Measurements from ENCODE around the gene BPIFB2. TPM values are rescaled to one million over a fixed set of nuclear protein-coding genes. Genes with fewer than 3 reads are reported as not detected.
A peak's percentile ranks its signal among the peaks of the same experiment; 100 is the strongest.

Gene BPIFB2
- total and polyA plus RNA-seq, 11 donors: not detected

GRCh38 chr20:32975698-32976674 is 31.5 kb upstream of the BPIFB2 start:
- peak overlapping the region in 5 of 12 donors; percentile 6 to 50 (median 37) for H3K27ac ChIP-seq
- DNase-seq (peak; percentile 35 to 82 (median 63)), ATAC-seq (peak; percentile 83 to 95 (median 92))
- TF ChIP-seq CTCF (IDR thresholded peaks at IDR 0.05) (no peak), POLR2A (IDR thresholded peaks at IDR 0.05) (no peak)
- H3K9me3 ChIP-seq: peaks cover 0 to 5% (median 0%) of the 10 kb centered on the region in 12 donors
- intact Hi-C loops (cut with DNase I): no loop called here
- H3K4me3 ChIP-seq: no peak overlapping the region
- no peaks in the 10 kb centered on the region for H3K27me3 ChIP-seq
- no peaks in the 10 kb centered on the region for H3K36me3 ChIP-seq
- 61 to 72% (median 69%) methylated on average over 11 to 15 of the region's 15 CpGs for WGBS, 4 donors
- peaks cover 0 to 22% (median 8%) of the 10 kb centered on the region in 12 donors for H3K4me1 ChIP-seq

GRCh38 chr20:32976746-32977145 is 30.8 kb upstream of the BPIFB2 start:
- ATAC-seq (no peak), DNase-seq (no peak)
- TF ChIP-seq POLR2A (IDR thresholded peaks at IDR 0.05) (no peak), CTCF (IDR thresholded peaks at IDR 0.05) (no peak)
- Histone ChIP-seq H3K36me3 (no peaks in the 10 kb centered on the region), H3K9me3 (peaks cover 0 to 5% (median 0%) of the 10 kb centered on the region in 12 donors), H3K27me3 (no peaks in the 10 kb centered on the region), H3K27ac (peak overlapping the region in 5 of 12 donors; percentile 6 to 50 (median 37)), H3K4me3 (no peak overlapping the region), H3K4me1 (peaks cover 0 to 15% (median 4%) of the 10 kb centered on the region in 12 donors)
- WGBS, 4 donors: 69 to 81% (median 75%) methylated on average over 6 of the region's 6 CpGs
- intact Hi-C loops (cut with DNase I): no loop called here

- ATAC-seq: no peak
- TF ChIP-seq POLR2A (IDR thresholded peaks at IDR 0.05): no peak
- TF ChIP-seq CTCF (IDR thresholded peaks at IDR 0.05): no peak
Observed at GRCh38 chr20:32977281-32978008, 30.1 kb upstream of the BPIFB2 start.

GRCh38 chr20:32978009-32978335 is 29.5 kb upstream of the BPIFB2 start:
- ATAC-seq (no peak), DNase-seq (no peak)
- no peaks in the 10 kb centered on the region for H3K27me3 ChIP-seq
- intact Hi-C loops (cut with DNase I): no loop called here
- 69 to 80% (median 71%) methylated on average over 7 of the region's 7 CpGs for WGBS, 4 donors
- TF ChIP-seq CTCF (IDR thresholded peaks at IDR 0.05): no peak
- no peaks in the 10 kb centered on the region for H3K36me3 ChIP-seq
- H3K4me1 ChIP-seq: peaks cover 0 to 12% (median 1%) of the 10 kb centered on the region in 12 donors
- H3K27ac ChIP-seq: no peak overlapping the region
- peaks cover 0 to 5% (median 0%) of the 10 kb centered on the region in 12 donors for H3K9me3 ChIP-seq
- no peak overlapping the region for H3K4me3 ChIP-seq

More at GRCh38 chr20:32977281-32978008, 30.1 kb upstream of the BPIFB2 start:
- Histone ChIP-seq H3K4me3 (no peak overlapping the region), H3K9me3 (peaks cover 0 to 5% (median 0%) of the 10 kb centered on the region in 12 donors), H3K4me1 (peaks cover 0 to 9% (median under 1%) of the 10 kb centered on the region in 12 donors), H3K36me3 (no peaks in the 10 kb centered on the region), H3K27me3 (no peaks in the 10 kb centered on the region), H3K27ac (no peak overlapping the region)
- intact Hi-C loops (cut with DNase I): no loop called here
- DNase-seq: peak in 1 of 5 donors; percentile 3
- WGBS, 4 donors: 76 to 84% (median 81%) methylated on average over 12 to 13 of the region's 13 CpGs

Measured in heart left ventricle (tissue), 16 donors.